Neutrophil (primary cell): ENCODE data around the gene CROCC.
"Not testable (repeated sequence)": the region's sequence is repeated elsewhere in the genome, so short reads cannot be mapped to it uniquely, and the experiment has no call there.

ENCODE experiments used
- H3K27ac ChIP-seq: fragments of 200-600 bp; sonication (generic); 2 replicates; pipeline ENCODE4 v1.5.1; 2016; ENCODE audit warnings: mild to moderate bottlenecking, moderate library complexity
- H3K27me3 ChIP-seq: fragments of 200-600 bp; sonication (generic); 2 replicates; pipeline ENCODE4 v1.6.0; 2016; ENCODE audit warnings: mild to moderate bottlenecking
- H3K36me3 ChIP-seq: fragments of 200-600 bp; sonication (generic); 2 replicates; pipeline ENCODE4 v1.5.1; 2017
- H3K4me1 ChIP-seq, 2 experiments: fragments of 200-600 bp in 1 of 2; sonication (generic) in 1 of 2; 1 replicate in 1 of 2; 2 replicates in 1 of 2; pipeline versions ENCODE4 v1.5.1 to v1.6.1; 2013 to 2016; ENCODE audit warnings: low read depth in 1 of 2, low read length in 1 of 2, mild to moderate bottlenecking in 1 of 2, moderate library complexity in 1 of 2; ENCODE audit not compliant: control insufficient read depth in 1 of 2, insufficient read depth in 1 of 2
- H3K4me3 ChIP-seq, 2 experiments: fragments of 200-600 bp in 1 of 2; sonication (generic) in 1 of 2; 1 replicate in 1 of 2; 2 replicates in 1 of 2; pipeline ENCODE4 v1.5.1; 2013 to 2016; ENCODE audit warnings: low read depth in 1 of 2, low read length in 1 of 2, mild to moderate bottlenecking in 1 of 2, moderate library complexity in 1 of 2
- H3K9me3 ChIP-seq: fragments of 200-600 bp; sonication (generic); 2 replicates; pipeline ENCODE4 v1.5.1; 2016
- TF ChIP-seq, protein P1 (sequence below): fragments of 200-600 bp; sonication (generic); IDR thresholded peaks from 2 replicates; pipeline ENCODE4 v1.5.1; 2016; ENCODE audit warnings: antibody characterized with exemption

Gene CROCC

DNA sequence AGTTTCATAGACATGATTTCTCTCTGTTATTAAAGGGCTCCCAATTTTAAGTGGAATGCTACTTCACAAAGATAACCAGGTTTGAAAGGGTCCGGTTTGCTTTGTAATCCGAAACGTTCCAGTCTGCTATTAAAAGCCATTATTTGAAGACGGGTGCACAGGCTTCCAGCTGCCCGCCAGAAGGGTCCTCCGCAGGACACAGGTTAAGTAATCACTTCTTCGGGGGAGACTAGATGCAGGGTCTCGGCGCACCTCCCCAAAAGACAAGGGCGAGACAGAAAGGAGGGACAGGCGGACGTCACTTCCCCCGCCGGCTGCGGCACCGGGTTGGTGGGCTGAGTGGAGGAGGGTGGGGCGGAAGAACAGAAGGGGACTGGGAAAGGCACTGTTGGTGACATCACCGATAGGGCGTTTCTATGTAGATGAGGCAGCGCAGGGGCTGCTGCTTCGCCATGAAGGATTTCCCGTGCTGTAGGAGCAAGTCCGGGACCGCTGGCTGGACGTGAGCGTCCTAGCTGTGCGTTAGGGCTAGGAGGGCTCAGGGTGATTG is 17.1 kb upstream of the CROCC start:
- H3K4me1 ChIP-seq: peaks cover 34 to 36% of the 10 kb centered on the region in 2 experiments
- TF ChIP-seq, protein P1, sequence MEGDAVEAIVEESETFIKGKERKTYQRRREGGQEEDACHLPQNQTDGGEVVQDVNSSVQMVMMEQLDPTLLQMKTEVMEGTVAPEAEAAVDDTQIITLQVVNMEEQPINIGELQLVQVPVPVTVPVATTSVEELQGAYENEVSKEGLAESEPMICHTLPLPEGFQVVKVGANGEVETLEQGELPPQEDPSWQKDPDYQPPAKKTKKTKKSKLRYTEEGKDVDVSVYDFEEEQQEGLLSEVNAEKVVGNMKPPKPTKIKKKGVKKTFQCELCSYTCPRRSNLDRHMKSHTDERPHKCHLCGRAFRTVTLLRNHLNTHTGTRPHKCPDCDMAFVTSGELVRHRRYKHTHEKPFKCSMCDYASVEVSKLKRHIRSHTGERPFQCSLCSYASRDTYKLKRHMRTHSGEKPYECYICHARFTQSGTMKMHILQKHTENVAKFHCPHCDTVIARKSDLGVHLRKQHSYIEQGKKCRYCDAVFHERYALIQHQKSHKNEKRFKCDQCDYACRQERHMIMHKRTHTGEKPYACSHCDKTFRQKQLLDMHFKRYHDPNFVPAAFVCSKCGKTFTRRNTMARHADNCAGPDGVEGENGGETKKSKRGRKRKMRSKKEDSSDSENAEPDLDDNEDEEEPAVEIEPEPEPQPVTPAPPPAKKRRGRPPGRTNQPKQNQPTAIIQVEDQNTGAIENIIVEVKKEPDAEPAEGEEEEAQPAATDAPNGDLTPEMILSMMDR: peak; percentile 42

DNA sequence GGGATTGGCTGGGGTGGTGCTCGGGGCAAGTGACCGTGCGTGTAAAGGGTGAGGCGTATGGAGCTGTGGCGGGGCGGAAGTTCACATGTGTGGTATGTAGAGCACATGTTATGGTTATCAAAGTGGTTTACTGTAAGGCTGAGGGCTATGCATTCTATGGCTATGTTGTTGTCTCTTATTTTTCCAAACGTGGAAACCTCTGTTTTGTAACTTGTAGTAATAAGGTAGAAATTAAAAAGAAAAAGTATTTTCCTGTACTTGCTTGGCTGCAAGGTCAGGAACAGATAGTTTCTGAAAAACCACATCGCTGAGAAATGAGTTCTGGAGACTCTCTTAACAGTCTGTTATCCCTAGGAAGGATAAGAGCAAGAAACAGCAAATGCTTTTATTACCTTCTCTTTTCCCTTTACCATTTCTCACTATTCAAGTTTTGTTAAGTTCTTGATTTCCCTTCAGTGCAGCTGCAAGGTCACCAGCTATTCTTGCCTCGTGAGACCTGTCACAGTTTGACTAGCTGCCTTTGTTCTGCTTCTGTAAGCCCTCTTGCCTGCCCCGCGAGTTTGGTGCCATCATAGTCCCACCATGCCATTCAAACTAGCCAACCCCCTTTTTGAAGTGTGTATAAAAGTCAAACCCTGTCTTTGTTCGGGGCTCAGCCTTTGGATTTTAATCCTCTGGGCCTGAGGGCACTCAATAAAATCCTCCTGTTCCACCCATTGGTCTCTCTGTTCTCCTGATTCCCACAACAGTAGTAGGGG is 16.4 kb upstream of the CROCC start:
- H3K27me3 ChIP-seq: no peaks in the 10 kb centered on the region
- TF ChIP-seq, protein P1: no peak
- H3K27ac ChIP-seq: peak overlapping the region; percentile 92
- no peaks in the 10 kb centered on the region for H3K9me3 ChIP-seq
- peak overlapping the region; percentile 75 to 84 for H3K4me3 ChIP-seq
- H3K36me3 ChIP-seq: no peaks in the 10 kb centered on the region
- H3K4me1 ChIP-seq: peaks cover 34 to 36% of the 10 kb centered on the region in 2 experiments

More for the DNA sequence above, 17.1 kb upstream of the CROCC start:
- peak overlapping the region; percentile 92 for H3K27ac ChIP-seq
- H3K36me3 ChIP-seq: no peaks in the 10 kb centered on the region
- no peaks in the 10 kb centered on the region for H3K9me3 ChIP-seq
- no peaks in the 10 kb centered on the region for H3K27me3 ChIP-seq
- peak overlapping the region; percentile 75 to 84 for H3K4me3 ChIP-seq

DNA sequence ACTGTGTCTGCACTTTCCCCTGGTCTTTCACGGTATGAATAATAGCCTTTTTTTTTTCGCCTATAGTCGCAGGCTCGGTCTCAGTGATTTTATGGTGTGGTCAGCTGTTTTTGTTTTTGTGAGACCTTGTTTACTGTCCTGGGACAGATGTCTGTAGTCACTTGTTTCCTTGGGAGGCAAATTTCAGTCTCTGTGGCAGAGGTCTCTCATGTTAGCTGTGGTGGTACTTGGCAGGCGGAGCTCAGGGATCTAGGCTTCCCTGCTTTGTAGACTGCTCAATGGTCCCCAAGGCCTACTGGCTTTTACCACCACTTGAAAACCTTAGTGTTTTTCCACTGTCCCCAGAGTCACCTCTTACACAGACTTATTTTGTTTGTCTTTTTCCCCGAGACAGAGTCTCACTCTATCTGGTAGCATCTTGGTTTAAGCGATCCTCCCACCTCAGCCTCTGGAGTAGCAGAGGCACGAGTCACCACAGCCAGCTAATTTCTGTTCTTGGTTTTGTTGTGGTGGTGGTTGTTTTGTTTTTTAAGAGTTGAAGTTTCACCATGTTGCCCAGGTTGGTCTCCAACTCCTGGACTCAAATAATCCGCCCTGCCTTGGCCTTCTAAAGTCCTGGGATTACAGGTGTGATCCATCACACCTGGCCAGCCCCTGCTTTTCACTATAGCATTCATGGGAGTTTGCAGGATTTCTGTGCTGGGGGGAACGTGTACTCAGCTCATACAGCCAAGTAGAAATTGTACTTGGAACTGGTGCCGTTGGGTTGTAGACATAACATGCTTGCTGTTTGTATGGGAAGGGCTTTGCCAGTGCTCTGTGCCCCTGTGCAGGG is 15.6 kb upstream of the CROCC start:
- H3K36me3 ChIP-seq: no peaks in the 10 kb centered on the region
- H3K27me3 ChIP-seq: no peaks in the 10 kb centered on the region
- TF ChIP-seq, protein P1: no peak
- peak overlapping the region; percentile 92 for H3K27ac ChIP-seq
- H3K4me1 ChIP-seq: peaks cover 31 to 33% of the 10 kb centered on the region in 2 experiments
- H3K9me3 ChIP-seq: no peaks in the 10 kb centered on the region
- no peak overlapping the region for H3K4me3 ChIP-seq

DNA sequence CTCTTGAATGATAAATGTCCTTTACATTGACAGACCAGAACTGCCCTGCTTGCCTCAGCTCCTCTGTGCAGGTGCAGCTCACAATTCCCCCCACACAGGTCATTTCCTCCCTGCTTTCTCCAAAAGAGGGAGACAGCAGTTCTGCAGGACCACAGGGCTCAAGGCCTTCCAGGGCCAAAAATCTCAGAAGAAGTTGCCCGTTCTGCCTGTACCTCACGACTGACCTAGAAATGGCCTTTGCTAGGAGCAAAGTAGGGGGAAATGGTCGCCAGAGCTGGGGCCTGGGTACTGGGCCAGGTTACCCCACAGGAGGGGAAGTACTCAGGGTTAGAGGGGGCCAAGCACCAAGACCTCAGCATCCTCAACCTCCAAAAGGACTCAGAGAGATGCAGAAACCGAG is 14.9 kb upstream of the CROCC start:
- TF ChIP-seq, protein P1: no peak
- Histone ChIP-seq H3K9me3 (no peaks in the 10 kb centered on the region), H3K27ac (peak overlapping the region; percentile 92), H3K4me1 (peaks cover 30 to 33% of the 10 kb centered on the region in 2 experiments), H3K36me3 (no peaks in the 10 kb centered on the region), H3K27me3 (no peaks in the 10 kb centered on the region), H3K4me3 (no peak overlapping the region)

DNA sequence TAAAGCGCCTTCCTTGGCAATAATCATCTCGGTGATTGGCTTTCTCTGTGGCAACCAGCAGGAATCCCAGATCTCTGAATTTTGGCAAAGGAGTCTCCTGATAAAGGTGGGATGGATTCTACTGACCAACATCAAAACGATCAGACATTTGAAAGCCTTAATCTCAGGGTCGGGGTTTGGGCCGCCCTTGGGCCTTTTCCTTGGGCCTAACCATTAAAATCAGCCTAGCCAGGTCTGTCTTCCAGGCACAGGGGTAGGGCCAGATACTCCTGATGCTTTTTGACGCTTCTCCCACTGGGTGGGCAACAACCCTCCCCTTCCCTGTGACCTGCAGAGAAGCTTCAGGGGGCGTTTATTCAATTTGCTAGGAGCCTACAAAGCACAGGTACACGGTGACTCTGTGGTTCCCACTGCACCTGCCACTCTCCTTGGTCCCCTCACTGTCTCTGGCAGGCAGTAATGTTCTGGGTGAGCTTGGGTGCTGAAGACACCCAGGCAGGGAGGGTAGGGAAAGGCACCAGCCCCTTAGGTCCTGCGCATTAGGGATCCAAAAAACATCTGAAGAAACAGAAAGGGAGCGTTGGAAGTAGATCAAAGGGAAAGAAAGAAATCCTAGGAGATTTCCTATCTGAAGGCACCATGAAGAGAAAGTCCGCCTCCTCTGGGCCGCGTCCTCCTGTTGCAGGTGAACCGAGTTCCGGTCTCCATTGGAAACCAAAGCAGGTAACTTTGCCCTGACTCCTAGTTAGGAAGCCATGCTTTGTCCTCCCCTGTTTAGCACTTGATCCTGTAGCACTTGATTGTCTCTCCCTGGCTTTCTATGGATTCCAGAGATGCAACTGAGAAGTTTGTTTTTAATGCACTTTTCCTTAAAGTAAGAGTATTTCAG is 13.6 kb upstream of the CROCC start:
- H3K4me1 ChIP-seq: peaks cover 40 to 44% of the 10 kb centered on the region in 2 experiments
- peak overlapping the region; percentile 6 for H3K27ac ChIP-seq
- TF ChIP-seq, protein P1: no peak
- no peaks in the 10 kb centered on the region for H3K27me3 ChIP-seq
- no peaks in the 10 kb centered on the region for H3K9me3 ChIP-seq
- H3K36me3 ChIP-seq: no peaks in the 10 kb centered on the region
- no peak overlapping the region for H3K4me3 ChIP-seq

DNA sequence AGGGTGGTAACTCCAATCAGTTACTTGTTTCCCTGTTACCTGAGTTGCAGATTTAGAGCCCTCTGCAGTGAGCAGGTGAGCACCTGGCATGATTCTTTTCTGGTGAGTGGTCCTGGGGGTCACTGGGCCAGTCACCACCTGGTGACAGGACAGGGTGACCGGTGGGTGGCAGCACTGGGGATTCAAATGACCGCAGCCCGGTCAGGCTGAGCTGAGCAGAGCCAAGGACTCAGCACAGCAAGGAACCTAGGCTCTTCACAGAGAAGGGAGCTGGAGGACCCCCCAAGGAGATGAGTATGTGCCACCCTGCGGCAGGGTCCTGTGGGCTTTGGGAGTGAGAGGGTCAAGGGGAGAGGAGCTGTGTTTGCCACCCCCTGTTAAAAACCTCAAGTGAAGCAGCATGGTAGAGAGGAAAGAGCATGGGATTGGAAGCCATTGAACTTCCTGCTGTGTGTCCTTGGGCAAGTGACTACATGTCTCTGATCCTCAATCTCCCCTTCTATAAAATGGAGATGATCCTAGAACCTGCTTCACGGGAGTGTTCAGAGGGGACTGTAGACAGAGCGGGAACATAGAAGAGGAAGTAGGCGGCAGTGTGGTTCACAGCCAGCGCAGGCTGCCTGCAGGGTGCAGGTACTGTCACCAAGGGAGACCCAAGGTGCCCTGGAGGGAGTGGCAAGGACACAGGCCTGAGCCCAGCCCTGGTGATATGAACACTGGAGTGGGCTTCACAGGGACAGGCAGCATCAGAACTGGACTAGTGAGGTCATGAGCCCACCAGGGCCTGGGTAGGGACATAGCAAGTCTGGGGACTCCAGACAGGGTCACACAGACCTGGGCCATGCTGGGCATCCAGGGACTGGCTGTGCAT is 9.6 kb upstream of the CROCC start:
- peaks cover 19% of the 10 kb centered on the region for H3K27me3 ChIP-seq
- H3K36me3 ChIP-seq, H3K9me3 ChIP-seq: not testable (repeated sequence)
- peak overlapping the region; percentile 79 for H3K27ac ChIP-seq
- H3K4me3 ChIP-seq: peak overlapping the region in 1 of 2 experiments; percentile 87
- peaks cover 25 to 28% of the 10 kb centered on the region in 2 experiments for H3K4me1 ChIP-seq

DNA sequence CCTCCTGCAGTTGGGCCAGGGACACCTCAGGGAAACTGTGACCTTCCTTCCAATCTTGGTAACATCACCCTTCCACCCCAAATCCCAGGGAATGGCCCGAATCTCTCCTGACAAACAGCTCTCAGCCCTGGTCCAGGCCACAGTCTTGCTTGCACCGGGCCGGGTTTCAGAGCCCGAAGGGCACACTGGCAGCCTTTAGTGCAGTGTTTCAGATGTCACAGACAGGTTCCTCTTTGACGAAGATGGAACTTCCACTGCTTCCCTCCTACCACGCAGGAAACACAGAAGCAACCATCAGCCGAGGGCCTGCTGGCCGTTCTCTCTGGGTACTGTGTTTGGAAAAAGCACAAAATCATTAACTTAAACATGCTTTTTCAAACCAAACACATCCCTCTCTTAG is 9.0 kb upstream of the CROCC start:
- Histone ChIP-seq H3K27ac (peak overlapping the region; percentile 79), H3K27me3 (peaks cover 19% of the 10 kb centered on the region), H3K4me1 (peaks cover 25 to 28% of the 10 kb centered on the region in 2 experiments), H3K4me3 (peak overlapping the region; percentile 64 to 87)
- H3K9me3 ChIP-seq, H3K36me3 ChIP-seq: not testable (repeated sequence)
